ENCODE data around the gene TRAK1. TPM values are rescaled to one million over a fixed set of nuclear protein-coding genes. Genes with fewer than 3 reads are reported as not detected.

Gene TRAK1, protein sequence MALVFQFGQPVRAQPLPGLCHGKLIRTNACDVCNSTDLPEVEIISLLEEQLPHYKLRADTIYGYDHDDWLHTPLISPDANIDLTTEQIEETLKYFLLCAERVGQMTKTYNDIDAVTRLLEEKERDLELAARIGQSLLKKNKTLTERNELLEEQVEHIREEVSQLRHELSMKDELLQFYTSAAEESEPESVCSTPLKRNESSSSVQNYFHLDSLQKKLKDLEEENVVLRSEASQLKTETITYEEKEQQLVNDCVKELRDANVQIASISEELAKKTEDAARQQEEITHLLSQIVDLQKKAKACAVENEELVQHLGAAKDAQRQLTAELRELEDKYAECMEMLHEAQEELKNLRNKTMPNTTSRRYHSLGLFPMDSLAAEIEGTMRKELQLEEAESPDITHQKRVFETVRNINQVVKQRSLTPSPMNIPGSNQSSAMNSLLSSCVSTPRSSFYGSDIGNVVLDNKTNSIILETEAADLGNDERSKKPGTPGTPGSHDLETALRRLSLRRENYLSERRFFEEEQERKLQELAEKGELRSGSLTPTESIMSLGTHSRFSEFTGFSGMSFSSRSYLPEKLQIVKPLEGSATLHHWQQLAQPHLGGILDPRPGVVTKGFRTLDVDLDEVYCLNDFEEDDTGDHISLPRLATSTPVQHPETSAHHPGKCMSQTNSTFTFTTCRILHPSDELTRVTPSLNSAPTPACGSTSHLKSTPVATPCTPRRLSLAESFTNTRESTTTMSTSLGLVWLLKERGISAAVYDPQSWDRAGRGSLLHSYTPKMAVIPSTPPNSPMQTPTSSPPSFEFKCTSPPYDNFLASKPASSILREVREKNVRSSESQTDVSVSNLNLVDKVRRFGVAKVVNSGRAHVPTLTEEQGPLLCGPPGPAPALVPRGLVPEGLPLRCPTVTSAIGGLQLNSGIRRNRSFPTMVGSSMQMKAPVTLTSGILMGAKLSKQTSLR
- 75.5 and 117 TPM in 2 replicates for total RNA-seq
- polyA plus RNA-seq (2012): 65.8 TPM

DNA sequence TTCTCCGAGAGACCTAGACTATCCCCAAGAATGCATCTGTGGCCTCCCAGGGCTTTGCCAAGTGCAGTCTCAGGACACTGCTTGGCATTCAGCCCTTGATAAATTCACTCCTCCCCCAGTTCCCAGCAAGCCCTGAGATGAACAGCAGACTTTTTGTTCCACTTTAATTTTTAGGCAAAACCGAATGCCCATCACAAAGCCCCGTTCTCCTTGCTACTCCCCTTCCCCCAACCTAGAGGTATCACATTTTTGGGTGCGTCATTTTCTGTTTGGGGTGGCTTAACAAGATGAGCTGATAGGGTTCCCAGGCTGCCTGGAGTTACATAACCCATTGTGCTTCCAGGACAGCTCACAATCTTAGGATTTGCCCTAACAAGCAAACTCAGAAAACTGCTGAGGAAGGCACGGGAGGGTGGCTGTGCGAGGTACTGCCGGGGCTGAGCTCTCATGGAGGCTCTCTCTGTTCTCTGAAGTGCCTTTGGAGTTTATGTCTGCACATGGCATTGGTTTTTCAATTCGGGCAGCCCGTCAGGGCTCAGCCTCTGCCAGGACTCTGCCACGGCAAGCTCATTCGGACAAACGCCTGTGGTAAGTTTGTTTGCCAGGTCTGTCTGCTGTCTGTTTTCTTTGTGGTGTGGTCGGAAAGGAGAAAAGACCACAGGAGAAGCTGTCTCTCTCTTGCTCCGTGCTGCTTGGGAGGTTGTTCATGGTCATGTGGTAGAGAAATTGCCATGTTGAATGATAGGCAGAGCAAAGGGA is at the start of gene TRAK1:
Gene TRAK1, plus strand, starts transcription at position 385 of the 759 bp plus-strand sequence. Its CDS starts 113 bp downstream, at position 498.
- peak; percentile 93 for DNase-seq (ENCODE audit: low read depth)

DNA sequence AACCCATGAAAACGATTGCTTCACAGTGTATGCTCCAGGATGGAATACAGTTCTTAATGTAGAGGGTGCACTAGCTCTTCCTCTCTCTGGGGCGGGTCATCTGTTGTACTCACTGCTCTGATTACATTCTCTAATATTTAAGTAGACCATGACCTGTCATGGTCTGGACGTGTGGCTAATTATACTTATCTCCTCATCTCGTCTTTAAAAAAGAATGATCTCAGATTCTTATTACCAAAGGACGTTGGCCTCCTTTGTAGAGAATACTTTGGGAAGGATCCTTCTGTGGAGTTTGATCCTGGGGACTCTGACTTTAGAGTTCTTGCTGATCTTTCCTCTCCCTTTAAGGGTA is 48.4 kb upstream of the TRAK1 start:
- peak; percentile 79 for DNase-seq (ENCODE audit: low read depth)

DNA sequence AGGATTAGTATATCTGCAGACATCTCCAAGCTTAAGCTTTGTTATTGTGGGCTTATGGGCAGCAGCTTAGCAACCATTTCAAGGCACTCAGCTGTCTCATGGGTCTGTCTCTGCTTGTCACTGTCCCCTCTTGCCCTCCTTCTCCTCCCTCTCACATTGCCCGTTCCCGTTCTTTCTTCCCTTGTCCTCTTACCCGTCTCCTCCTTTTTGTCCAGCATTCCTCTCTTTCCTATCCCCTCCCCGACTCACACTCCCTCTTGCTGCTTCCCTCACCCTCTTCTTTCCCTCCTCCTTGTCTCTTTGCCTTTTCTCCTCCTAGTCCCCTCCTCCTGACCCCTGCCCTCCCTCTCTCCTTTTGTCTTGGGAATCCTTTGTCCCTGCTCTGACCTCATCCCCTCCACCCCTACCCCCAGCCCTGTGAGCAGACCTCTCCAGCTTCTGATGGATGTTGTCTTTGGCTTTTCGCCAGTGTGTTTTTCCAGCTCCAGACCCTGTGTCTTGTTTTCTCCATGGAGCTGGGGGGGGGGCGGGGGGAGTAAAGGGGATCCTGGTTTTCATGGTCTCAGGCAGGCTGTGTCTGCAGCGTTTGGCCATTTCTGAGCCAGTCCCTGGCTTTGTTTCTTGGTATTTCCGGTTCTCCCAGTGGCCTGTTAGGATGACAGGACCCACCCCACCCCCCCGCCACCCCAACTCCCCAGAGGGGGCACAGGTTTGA is 47.9 kb upstream of the TRAK1 start:
- peak; percentile 80 for DNase-seq (ENCODE audit: low read depth)

DNA sequence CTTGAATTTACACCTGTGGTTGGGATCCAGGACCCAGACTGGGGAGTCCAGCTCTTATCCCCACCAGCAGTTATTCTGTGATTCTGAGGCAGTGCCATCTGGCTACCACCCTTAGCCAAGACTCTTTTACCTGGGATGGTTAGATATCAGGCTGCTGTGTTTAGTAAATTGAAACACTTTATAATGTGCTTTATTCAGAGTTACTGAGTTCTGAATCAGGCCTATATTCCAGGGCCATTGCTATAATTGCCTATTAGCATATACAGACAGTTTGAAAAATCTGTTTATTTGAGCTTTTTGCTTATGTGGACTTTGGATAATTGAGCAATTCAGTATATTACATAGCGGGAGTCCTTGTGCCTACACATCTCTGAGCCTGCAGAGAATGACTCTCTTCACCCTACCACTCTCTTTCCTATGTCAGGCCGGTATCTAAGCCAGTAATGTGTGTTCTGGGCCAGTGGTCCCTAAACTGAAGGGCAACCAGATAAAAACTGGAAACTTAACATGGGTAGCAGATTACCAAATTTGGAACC is 45.4 kb upstream of the TRAK1 start:
- DNase-seq (ENCODE audit: low read depth): no peak

DNA sequence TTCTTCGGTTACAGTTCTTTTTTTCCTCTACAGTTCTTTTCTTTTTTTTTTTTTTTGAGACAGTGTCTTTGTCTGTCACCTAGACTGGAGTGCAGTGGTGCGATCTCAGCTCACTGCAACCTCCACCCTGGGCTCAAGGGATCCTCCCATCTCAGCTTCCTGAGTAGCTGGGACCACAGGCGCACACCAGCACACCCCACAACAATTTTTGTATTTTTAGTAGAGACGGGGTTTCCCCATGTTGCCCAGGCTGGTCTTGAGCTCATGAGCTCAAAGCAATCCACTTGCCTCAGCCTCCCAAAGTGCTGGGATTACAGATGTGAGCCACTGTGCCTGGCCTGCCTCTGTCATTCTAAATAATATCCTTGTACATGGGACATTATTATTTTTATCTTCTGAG is 42.6 kb upstream of the TRAK1 start:
- DNase-seq (ENCODE audit: low read depth): peak; percentile 46

DNA sequence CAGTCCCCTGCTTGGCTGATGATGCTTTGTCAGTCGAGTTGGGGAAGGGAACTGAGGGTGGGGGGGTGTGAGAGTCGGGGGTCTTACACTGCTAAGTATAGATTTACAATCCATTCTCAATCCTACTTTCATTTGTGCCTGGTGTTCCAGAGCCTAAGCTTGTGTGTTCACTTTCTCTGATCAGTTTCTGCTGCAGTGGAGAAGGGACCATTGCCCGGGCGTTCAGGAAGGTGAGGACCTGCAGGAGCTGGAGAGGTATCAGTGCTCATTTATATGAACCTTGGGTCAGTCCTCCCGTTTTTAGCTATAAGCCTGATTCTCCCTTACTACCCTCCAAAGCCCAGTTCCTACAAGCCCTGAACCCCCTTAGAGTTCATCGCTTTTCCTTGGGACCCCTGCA is 41.0 kb upstream of the TRAK1 start:
- DNase-seq (ENCODE audit: low read depth): no peak

DNA sequence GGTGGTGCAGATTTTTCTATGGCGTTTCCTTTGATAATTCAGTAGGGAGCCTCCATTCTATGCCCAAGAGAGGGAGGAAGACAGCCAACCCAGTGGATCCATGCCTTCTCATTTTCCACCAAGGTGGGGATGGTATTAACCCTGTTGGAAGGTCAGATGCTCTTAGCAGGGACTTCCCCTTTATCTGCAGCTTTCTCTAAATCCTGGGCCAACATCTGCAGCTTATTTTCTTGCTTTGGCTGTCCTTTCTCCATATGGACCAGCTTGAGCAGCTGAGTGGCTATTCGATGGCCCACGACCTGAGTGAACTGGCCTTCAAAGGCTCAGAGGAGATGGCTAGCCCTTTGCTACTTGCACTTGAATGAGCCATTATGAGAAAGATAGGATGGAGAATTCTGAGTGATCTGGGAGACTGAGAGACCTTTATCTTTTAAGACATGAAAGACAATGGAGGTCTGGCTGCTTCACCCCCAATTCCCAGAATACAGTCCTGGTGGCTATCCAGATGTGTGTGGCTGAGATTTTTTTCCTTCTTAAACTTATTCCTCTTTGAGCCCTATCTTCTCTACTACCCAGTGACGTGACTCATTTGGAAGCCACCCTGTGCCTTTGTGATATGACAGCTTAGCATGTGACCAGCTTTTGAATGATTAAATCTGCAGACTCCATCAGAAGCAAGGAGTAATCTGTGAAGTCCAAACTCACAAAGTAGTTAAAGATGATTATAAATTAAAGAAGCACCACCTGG is 39.6 kb upstream of the TRAK1 start:
- no peak for DNase-seq (ENCODE audit: low read depth)

DNA sequence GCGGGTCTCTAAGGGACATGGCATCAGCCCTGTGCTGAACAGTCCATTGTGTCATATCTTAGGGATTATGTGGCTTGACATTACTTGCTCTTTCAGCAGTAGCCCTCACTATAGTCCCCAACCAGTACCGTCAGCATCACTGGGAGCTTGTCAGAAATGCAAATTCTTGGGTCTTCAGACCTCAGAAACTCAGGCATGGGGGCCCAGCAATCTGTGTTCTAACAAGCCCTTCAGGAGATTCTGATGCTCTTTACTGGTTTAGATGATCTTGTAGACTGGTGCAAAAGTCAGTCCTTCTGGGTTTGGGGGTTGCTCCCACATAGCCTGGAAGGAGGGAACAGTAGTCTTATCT is 39.0 kb upstream of the TRAK1 start:
- DNase-seq (ENCODE audit: low read depth): no peak

DNA sequence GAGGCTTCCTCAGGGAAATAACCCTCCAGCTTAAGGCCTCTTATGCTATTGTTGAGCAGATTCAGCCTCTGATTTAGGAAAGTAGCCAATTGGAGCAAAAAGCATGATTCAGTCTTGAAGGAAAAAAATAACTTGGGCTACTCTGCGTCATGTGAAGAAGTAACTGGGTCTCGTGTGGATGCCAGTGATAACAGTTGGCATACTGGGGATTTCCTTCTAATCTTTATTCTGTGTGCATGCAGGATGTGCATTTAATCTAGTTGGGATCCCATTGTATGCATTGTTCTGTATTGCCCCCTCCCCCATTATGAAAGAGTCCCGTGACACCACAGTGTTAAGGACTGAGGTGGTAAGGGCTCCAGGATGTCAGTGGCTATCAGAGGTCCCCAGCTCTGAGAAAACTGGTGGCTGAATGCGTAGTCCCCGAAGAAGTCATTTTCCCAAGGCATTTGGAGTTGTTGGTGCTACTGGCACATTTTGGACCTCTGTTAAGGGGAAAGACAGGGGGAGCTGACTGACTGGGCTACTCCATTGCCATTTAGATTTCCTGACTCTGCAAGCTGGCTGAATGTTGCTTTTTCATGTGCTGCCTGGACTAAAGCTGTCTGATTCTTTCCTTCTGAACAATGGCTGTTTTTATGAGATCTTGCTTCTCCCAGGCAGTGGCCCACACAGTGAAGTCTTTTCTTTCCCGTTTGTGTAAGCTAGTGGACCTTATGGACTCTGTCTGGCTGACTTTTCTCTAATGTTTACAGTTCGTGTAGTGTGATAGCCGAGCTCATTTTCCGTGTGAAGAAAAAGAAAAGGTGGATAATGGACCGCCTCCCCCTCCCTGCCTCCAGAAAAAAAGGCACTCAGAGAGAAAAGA is 38.4 kb upstream of the TRAK1 start:
- peak; percentile 42 for DNase-seq (ENCODE audit: low read depth)

DNA sequence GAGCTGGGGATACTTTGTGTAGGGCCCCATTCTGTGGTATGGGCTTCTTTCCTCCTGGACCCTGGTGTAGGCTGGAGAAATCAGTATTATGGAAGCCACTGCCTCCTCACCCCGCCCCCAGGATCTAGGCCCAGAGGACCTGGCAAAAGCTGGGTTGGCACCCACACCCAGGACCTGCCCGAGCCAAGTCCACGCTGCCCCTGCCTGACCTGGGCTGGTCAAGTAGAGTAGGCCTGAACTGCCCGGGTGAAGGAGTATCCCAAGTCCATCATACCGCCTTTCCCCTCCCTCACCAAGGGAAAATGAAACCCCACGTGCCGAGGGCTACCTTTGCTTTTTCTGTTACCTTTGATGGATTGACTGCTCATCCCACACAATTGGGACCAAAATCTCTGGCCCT is 37.7 kb upstream of the TRAK1 start:
- DNase-seq (ENCODE audit: low read depth): no peak

DNA sequence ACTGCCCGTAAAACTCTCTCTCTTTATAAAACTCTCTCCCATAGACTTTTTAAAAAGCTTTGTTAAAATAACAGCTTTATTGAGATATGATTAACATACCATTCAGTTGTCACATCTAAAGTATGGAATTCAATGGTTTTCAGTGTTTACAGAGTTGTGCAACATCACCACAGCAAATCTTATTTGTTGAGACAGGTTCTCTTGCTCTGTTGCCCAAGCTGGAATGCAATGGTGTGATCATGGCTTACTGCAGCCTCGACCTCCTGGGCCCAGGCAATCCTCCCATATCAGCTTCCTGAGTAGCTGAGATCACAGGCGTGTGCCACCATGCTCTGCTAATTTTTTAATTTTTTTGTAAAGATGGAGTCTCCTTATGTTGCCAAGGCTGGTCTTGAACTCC is 35.9 kb upstream of the TRAK1 start:
- DNase-seq (ENCODE audit: low read depth): no peak

DNA sequence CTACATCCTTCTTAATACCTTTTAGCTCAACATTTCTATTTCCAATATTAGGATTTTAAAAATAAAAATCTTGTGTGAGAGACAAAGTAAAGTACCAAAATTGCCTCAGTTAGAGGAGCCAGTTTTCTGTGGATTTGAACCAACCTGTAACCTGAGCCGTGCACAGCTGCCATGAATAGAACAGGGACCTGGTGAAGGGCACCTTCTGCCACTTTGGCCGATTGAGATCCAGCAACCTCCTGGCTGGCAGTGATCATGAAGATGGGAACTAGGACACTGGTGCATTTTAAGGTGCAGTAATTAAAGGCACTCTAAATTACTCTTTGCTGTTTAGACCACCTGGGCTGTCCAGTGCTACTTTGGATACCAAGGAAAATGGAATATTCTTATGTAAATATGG is 34.3 kb upstream of the TRAK1 start:
- DNase-seq (ENCODE audit: low read depth): no peak

DNA sequence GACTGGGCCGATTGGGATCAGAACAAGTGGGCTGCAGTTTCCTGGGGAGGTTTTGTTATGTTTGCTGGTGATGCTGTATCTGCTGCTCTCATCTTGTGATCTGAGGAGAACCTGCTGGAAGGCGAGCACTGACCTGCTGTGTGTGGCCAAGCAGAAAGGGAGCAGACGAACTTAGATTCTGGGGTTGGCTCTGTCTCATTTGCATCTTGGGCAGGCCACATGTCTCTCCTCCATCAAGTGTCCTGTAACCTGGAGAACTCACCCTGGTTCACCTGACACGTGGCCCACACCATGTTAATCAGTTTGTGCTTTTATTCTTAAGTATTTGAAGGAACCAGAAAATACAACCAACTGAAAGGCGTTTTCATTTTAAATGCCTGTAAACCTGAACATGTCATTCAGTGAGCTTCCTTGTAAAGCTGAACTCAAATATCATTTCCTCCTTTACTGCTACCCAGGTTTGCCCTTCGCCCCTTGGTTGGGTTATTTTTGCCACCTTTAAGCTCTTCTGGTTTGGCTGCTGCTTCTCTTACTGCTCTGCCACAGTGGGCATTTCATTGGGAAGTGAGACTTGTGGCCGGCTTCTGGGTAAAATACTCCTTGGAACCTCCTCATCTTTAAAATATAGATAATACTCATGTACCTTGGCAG is 33.5 kb upstream of the TRAK1 start:
- no peak for DNase-seq (ENCODE audit: low read depth)

DNA sequence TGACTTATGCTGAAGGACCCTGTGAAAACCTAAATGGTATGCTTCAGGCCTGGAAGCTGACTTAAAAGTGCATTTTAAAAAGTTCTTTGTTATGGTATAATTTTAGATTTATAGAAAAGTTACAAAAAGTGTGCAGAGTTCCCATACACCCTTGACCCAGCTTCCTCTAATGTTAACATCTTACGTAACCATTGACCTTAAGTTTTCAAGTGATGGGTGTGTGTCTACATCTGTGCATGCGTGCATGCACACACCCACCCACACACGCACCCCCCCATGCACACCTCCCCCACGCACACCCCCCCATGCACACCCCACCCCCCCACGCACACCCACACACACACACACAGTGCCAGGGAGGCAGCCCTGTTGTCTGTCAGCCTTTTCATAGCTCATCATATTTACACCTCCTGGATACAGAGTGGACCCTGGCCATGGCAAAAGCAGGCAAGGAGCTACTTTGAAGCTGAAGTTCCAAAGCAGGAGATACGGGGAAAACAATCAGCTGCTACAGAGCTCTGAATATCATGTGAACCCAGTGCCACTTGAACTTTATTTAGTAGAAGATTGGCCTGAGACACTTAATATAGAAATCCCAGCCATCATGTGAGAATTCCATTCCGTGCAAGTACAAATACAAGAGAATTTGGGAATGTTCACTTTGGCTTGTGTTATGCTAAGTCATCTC is 30.0 kb upstream of the TRAK1 start:
- DNase-seq (ENCODE audit: low read depth): peak; percentile 92

DNA sequence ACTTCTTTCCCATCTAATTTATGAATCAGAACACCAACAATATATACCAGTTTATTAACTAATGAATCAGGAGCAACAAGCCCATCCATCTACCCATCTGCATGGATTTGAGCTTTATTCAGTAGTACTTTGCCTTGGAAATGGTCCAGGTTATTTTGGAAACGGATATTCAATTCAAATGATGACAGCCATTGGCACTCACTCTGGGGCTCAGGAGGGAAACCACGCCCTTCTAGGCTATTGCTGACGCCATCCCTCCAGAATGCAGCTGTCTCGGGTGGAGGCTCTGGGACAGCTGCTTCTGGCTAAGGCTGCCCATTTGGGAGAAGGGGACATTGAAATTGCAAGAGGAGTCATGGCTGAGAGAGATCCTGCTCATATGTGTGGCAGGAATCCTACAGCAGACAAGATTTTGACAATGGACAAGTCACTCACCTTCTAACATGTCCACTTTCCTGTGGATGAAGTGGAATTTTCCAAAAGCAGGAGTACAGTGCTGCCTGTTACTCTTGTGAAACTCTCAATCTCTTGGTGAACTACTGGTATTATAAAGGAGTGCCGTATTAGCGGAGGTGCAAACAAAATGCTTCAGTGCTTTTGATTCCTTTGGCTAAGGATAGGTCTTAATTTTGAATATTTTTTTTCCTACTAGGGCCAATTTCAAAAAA is 29.3 kb upstream of the TRAK1 start:
- DNase-seq (ENCODE audit: low read depth): peak; percentile 100

DNA sequence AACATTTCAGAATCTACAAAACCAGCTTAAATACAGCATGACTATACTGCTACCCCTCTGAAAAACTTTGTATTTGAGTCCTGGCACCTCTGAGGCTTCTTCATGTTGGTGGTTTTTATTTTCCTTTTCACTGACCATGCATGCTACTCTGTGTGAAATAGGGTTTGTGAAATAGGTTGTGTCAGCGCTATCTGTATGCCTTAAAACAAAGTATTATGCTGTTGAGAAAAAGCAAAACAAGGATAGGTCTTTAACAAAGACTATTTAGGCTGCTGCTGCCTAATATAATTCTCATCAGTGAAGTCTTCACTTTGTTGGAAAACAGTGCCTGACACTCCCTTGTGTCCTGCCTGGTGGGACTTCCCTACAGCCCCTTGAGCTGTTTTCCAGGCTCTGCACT is 28.7 kb upstream of the TRAK1 start:
- peak; percentile 23 for DNase-seq (ENCODE audit: low read depth)

DNA sequence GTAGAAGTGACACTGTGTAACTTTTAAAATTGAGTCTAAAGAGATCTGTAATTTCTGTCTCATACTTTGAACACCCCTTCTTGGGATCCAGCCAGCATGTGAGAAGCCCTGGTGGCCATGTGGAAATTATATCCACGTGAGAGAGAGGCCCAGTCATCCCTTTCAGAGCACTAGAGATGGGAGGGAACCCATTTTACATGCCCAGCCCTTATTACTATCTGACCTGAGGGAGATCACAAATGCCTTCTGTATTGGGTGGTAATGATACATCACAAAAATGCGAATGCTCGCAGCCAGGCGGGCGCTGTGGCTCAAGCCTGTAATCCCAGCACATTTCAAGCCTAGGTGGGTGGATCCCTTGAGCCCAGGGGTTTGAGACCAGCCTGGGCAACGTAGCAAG is 27.3 kb upstream of the TRAK1 start:
- DNase-seq (ENCODE audit: low read depth): peak; percentile 89

Data from myocyte (in vitro differentiated cells).